CD4-positive, alpha-beta memory T cell (primary cell): ENCODE results near the gene RTN1. TPM values are rescaled to one million over a fixed set of nuclear protein-coding genes. Genes with fewer than 3 reads are reported as not detected.

Source experiments
- CTCF ChIA-PET: fragments of 350-600 bp; sonication (Branson Sonifier 250); formaldehyde crosslinking; loops from one replicate; lab custom pipeline; 2021; ENCODE audit warnings: inconsistent platforms; ENCODE audit not compliant: partially characterized antibody; lab: Charles Lee
- POLR2A ChIA-PET: fragments of 350-600 bp; sonication (Branson Sonifier 250); formaldehyde crosslinking; loops from one replicate; lab custom pipeline; 2021; ENCODE audit not compliant: partially characterized antibody; lab: Charles Lee
- DNase-seq, 5 donors: peaks; one replicate each; pipeline versions ENCODE4 v3.0.0 to v3.0.0-alpha.2; 2020 to 2022; ENCODE audit warnings: mixed read lengths in 1 of 5
- H3K27ac ChIP-seq: one replicate; pipeline ENCODE4 v1.7.0; 2013; ENCODE audit warnings: low read depth, low read length
- H3K27me3 ChIP-seq: 2 replicates; pipeline ENCODE4 v1.7.0; 2013; ENCODE audit warnings: mild to moderate bottlenecking, low read length, moderate library complexity; ENCODE audit not compliant: insufficient read depth
- H3K36me3 ChIP-seq: 2 replicates; pipeline ENCODE4 v1.7.0; 2013; ENCODE audit warnings: mild to moderate bottlenecking, low read length, moderate library complexity; ENCODE audit not compliant: insufficient read depth
- H3K4me1 ChIP-seq: 2 replicates; pipeline ENCODE4 v1.7.0; 2013; ENCODE audit warnings: mild to moderate bottlenecking, low read length, moderate library complexity; ENCODE audit not compliant: insufficient read depth
- H3K4me3 ChIP-seq, 2 donors: one replicate each; pipeline ENCODE4 v1.7.0; 2013; ENCODE audit warnings: low read length in 2 of 2, mild to moderate bottlenecking in 1 of 2
- H3K9me3 ChIP-seq, 2 donors: one replicate each; pipeline ENCODE4 v1.7.0; 2013; ENCODE audit warnings: low read length in 2 of 2, control low read depth in 1 of 2; ENCODE audit not compliant: control insufficient read depth in 1 of 2
- H3K27ac Mint-ChIP-seq, 7 donors: one replicate each; pipeline ENCODE4 v1.8.0; 2020 to 2021; ENCODE audit warnings: mixed read lengths in 7 of 7, mild to moderate bottlenecking in 6 of 7, inconsistent platforms in 3 of 7, moderate library complexity in 3 of 7
- H3K27me3 Mint-ChIP-seq, 2 donors: one replicate each; pipeline ENCODE4 v1.8.0; 2020 to 2021; ENCODE audit warnings: mixed read lengths in 2 of 2
- H3K36me3 Mint-ChIP-seq, 2 donors: one replicate each; pipeline ENCODE4 v1.8.0; 2020 to 2021; ENCODE audit warnings: mixed read lengths in 2 of 2, inconsistent platforms in 1 of 2, mild to moderate bottlenecking in 1 of 2
- H3K4me1 Mint-ChIP-seq, 4 donors: one replicate each; pipeline ENCODE4 v1.8.0; 2020 to 2021; ENCODE audit warnings: mixed read lengths in 4 of 4, mild to moderate bottlenecking in 1 of 4
- H3K4me3 Mint-ChIP-seq, 8 donors: one replicate each; pipeline ENCODE4 v1.8.0; 2020 to 2021; ENCODE audit warnings: mixed read lengths in 8 of 8, mild to moderate bottlenecking in 7 of 8, moderate library complexity in 6 of 8, inconsistent platforms in 3 of 8
- H3K9me3 Mint-ChIP-seq, 8 donors: one replicate each; pipeline ENCODE4 v1.8.0; 2020 to 2021; ENCODE audit warnings: mixed read lengths in 8 of 8, mild to moderate bottlenecking in 5 of 8, inconsistent platforms in 3 of 8, moderate library complexity in 1 of 8
- intact Hi-C: fragments of 100-400 bp; cut with micrococcal nuclease; formaldehyde crosslinking; loops from one replicate; pipeline ENCODE4 v1.15.1; 2023
- microRNA-seq: library from miRNA; unstranded; fragments of <30 nt; microRNA quantifications from one replicate; pipeline ENCODE4 v1.2.0, GENCODE V29; 2021; ENCODE audit warnings: borderline replicate concordance, borderline number of aligned reads, borderline microRNAs expressed, mixed read lengths
- polyA plus RNA-seq, 2 donors: library from polyadenylated mRNA; unstranded; fragments of 300-500 nt; fragmentation: Illumina TruSeq; gene quantifications; one replicate each; pipeline ENCODE4 v1.2.3, GENCODE V29; 2021
- total RNA-seq, 2 experiments: library from RNA; stranded (reverse); gene quantifications; one replicate each; pipeline ENCODE4 v1.2.3, GENCODE V29; 2021

Gene RTN1
- total and polyA plus RNA-seq, 4 experiments from 2014 or later: 0.39 TPM; not detected in 3

GRCh38 chr14:59566296-59566695 lies 304.3 kb downstream of the RTN1 start:
- Mint-ChIP-seq H3K4me1 (no peaks in the 10 kb centered on the region), H3K36me3 (no peaks in the 10 kb centered on the region)

GRCh38 chr14:59565087-59565486 lies 305.5 kb downstream of the RTN1 start:
- H3K4me3 ChIP-seq: no peak overlapping the region
- no peaks in the 10 kb centered on the region for H3K36me3 ChIP-seq
- Mint-ChIP-seq H3K9me3 (no peaks in the 10 kb centered on the region), H3K36me3 (no peaks in the 10 kb centered on the region), H3K27ac (no peak overlapping the region), H3K4me1 (no peaks in the 10 kb centered on the region), H3K4me3 (no peak overlapping the region), H3K27me3 (peaks cover 11 to 12% of the 10 kb centered on the region in 2 donors)
- POLR2A ChIA-PET: no interaction called here
- H3K27me3 ChIP-seq: no peaks in the 10 kb centered on the region
- CTCF ChIA-PET: interaction anchor here (5.2 kb wide), 1 partner anchor 13 kb away, joined by 31 read pairs; the partner anchor contains the start of gene CCDC175
- H3K27ac ChIP-seq: no peak overlapping the region
- no peaks in the 10 kb centered on the region for H3K4me1 ChIP-seq
- intact Hi-C loops: no loop called here
- no peak for DNase-seq
- H3K9me3 ChIP-seq: no peaks in the 10 kb centered on the region

More at GRCh38 chr14:59566296-59566695, 304.3 kb downstream of the RTN1 start:
- no peak overlapping the region for H3K27ac Mint-ChIP-seq
- intact Hi-C loops: no loop called here
- POLR2A ChIA-PET: no interaction called here
- no peaks in the 10 kb centered on the region for H3K9me3 Mint-ChIP-seq
- no peak overlapping the region for H3K4me3 Mint-ChIP-seq
- no peak overlapping the region for H3K27ac ChIP-seq
- no peaks in the 10 kb centered on the region for H3K27me3 ChIP-seq
- H3K4me1 ChIP-seq: no peaks in the 10 kb centered on the region
- no peak overlapping the region for H3K4me3 ChIP-seq
- CTCF ChIA-PET: interaction anchor here (5.2 kb wide), 1 partner anchor 11 kb away, joined by 31 read pairs; the partner anchor contains the start of gene CCDC175
- peaks cover 11 to 13% of the 10 kb centered on the region in 2 donors for H3K27me3 Mint-ChIP-seq
- H3K36me3 ChIP-seq: no peaks in the 10 kb centered on the region
- H3K9me3 ChIP-seq: no peaks in the 10 kb centered on the region
- DNase-seq: no peak

GRCh38 chr14:59564366-59564765 lies 306.2 kb downstream of the RTN1 start:
- Mint-ChIP-seq H3K27me3 (peaks cover 9 to 12% of the 10 kb centered on the region in 2 donors), H3K4me3 (no peak overlapping the region), H3K4me1 (no peaks in the 10 kb centered on the region), H3K27ac (no peak overlapping the region), H3K9me3 (no peaks in the 10 kb centered on the region), H3K36me3 (no peaks in the 10 kb centered on the region)
- no peaks in the 10 kb centered on the region for H3K4me1 ChIP-seq
- H3K27me3 ChIP-seq: no peaks in the 10 kb centered on the region
- POLR2A ChIA-PET: no interaction called here
- DNase-seq: no peak
- H3K9me3 ChIP-seq: no peaks in the 10 kb centered on the region
- intact Hi-C loops: no loop called here
- no peak overlapping the region for H3K27ac ChIP-seq
- CTCF ChIA-PET: no interaction called here
- H3K4me3 ChIP-seq: no peak overlapping the region
- no peaks in the 10 kb centered on the region for H3K36me3 ChIP-seq

GRCh38 chr14:59547310-59547709 lies 323.3 kb downstream of the RTN1 start:
- H3K36me3 ChIP-seq: no peaks in the 10 kb centered on the region
- no peaks in the 10 kb centered on the region for H3K4me1 ChIP-seq
- intact Hi-C loops: no loop called here
- POLR2A ChIA-PET: no interaction called here
- no peak overlapping the region for H3K27ac ChIP-seq
- DNase-seq: no peak
- H3K9me3 Mint-ChIP-seq: peaks cover 0 to 4% (median 0%) of the 10 kb centered on the region in 8 donors
- H3K27me3 ChIP-seq: no peaks in the 10 kb centered on the region
- no peak overlapping the region for H3K27ac Mint-ChIP-seq
- H3K9me3 ChIP-seq: no peaks in the 10 kb centered on the region
- CTCF ChIA-PET: interaction anchor here (1.1 kb wide), 1 partner anchor 29 kb away, joined by 3 read pairs; the partner anchor contains the start of gene CCDC175
- H3K27me3 Mint-ChIP-seq: peaks cover 8 to 14% of the 10 kb centered on the region in 2 donors
- no peak overlapping the region for H3K4me3 Mint-ChIP-seq
- H3K4me3 ChIP-seq: no peak overlapping the region
- H3K4me1 Mint-ChIP-seq: no peaks in the 10 kb centered on the region
- H3K36me3 Mint-ChIP-seq: no peaks in the 10 kb centered on the region

Small RNA genes lying within 50 kb of the gene (microRNA-seq; reads per million reads assigned to microRNA genes)
- not detected for gene MIR5586

Other genes starting within 250 kb of the RTN1 start
- gene LRRC9, start 49.4 kb upstream of the RTN1 start, total RNA-seq: under 1 TPM in 1 of 2 experiments, not detected in 1; 0.47 TPM
- not detected for gene LRRC9, start 49.4 kb upstream of the RTN1 start, polyA plus RNA-seq
- 10 to 100 TPM; 41.5 to 53.0 TPM for gene PCNX4, start 221.1 kb upstream of the RTN1 start, total RNA-seq
- gene PCNX4, start 221.1 kb upstream of the RTN1 start, polyA plus RNA-seq: 10 to 100 TPM; 13.5 to 19.0 TPM